Measurements from ENCODE around the gene REXO4. TPM values are rescaled to one million over a fixed set of nuclear protein-coding genes. Genes with fewer than 3 reads are reported as not detected.

Gene REXO4
- total and polyA plus RNA-seq, 2 of the 8 experiments (the other 6 are each of a cell fraction or from before 2014, with no cell fraction given): 19.1 to 38.3 TPM

GRCh38 chr9:133417541-133418461 is at the start of gene REXO4 (continued):
- TF ChIP-seq CHD7 (IDR thresholded peaks at IDR 0.05; ENCODE audit: insufficient replicate concordance, low read length) (peak; percentile 31), MAFK (IDR thresholded peaks at IDR 0.05; ENCODE audit: low read depth, low read length) (no peak), CEBPB (IDR thresholded peaks at IDR 0.05; ENCODE audit: low read depth, low read length) (no peak), ASH2L (IDR thresholded peaks at IDR 0.05; ENCODE audit: low read length) (peak; percentile 96), TAF1 (IDR thresholded peaks at IDR 0.05; ENCODE audit: low read depth, low read length) (peak; percentile 83), TAF7 (optimal IDR thresholded peaks at IDR 0.05; ENCODE audit: borderline replicate concordance, low read depth, low read length) (no peak), EZH2 (IDR thresholded peaks at IDR 0.05; ENCODE audit: low read depth, low read length, severe bottlenecking) (no peak), MAX (IDR thresholded peaks at IDR 0.05) (peak; percentile 90), PHF8 (conservative IDR thresholded peaks at IDR 0.05; ENCODE audit: low read depth, low read length) (peak; percentile 59)

Data from H1 (cell line).